Body of pancreas (tissue), 4 donors: Measurements from ENCODE around the gene DAPK2.

Experiments
- CTCF ChIP-seq, 7 experiments: fragments of 450-650 bp in 4 of 7; fragments of 200-600 bp in 3 of 7; sonication (generic) in 3 of 7; IDR thresholded peaks; one replicate each; pipeline ENCODE4 v1.5.1; 2016 to 2019; ENCODE audit warnings: antibody characterized with exemption in 7 of 7
- POLR2A ChIP-seq, 3 donors: fragments of 450-650 bp; IDR thresholded peaks; one replicate each; pipeline ENCODE4 v1.6.1; 2016; ENCODE audit warnings: antibody characterized with exemption in 3 of 3, mild to moderate bottlenecking in 2 of 3

GRCh38 chr15:64013179-64014062, 32.9 kb downstream of the DAPK2 start:
- TF ChIP-seq POLR2A (IDR thresholded peaks at IDR 0.05) (no peak), CTCF (IDR thresholded peaks at IDR 0.05) (no peak)
